BJ (cell line): ENCODE data around the gene NAA80. TPM values are rescaled to one million over a fixed set of nuclear protein-coding genes. Genes with fewer than 3 reads are reported as not detected.

Experiments
- CTCF ChIA-PET: fragments of 350-600 bp; formaldehyde crosslinking; extraction: SDS; loops from one replicate; lab custom pipeline; 2021; ENCODE audit warnings: antibody characterized with exemption, inconsistent platforms; lab: Yijun Ruan, JAX
- POLR2A ChIA-PET: fragments of 300-600 bp; sonication (Branson Sonifier 250); formaldehyde crosslinking; extraction: SDS; loops from one replicate; lab custom pipeline; 2021; ENCODE audit warnings: antibody characterized with exemption; lab: Charles Lee
- DNase-seq: peaks from one replicate; pipeline ENCODE4 v3.0.0-alpha.2; 2011; ENCODE audit warnings: low read depth
- H3K27me3 ChIP-seq: 2 replicates; pipeline ENCODE4 v1.6.0; 2011; ENCODE audit warnings: low read length; ENCODE audit not compliant: control insufficient read depth, insufficient read depth
- H3K36me3 ChIP-seq: 2 replicates; pipeline ENCODE4 v1.5.1; 2011; ENCODE audit warnings: low read length; ENCODE audit not compliant: control insufficient read depth, insufficient read depth
- H3K4me3 ChIP-seq: 2 replicates; pipeline ENCODE4 v1.5.1; 2011; ENCODE audit warnings: low read depth, mild to moderate bottlenecking, control low read depth, low read length
- CTCF ChIP-seq: IDR thresholded peaks from 2 replicates; pipeline ENCODE4 v1.5.1; 2011; ENCODE audit warnings: low read depth, mild to moderate bottlenecking, control low read depth, inconsistent platforms, low read length, moderate library complexity; ENCODE audit not compliant: insufficient read depth
- polyA plus RNA-seq: library from polyadenylated mRNA; depleted of rRNA; stranded (reverse); fragments of >200 nt; gene quantifications from 2 replicates; pipeline ENCODE4 v1.2.3, GENCODE V29; 2011

NAA80 gene
- polyA plus RNA-seq, 1 experiment = 5.8 TPM

- Histone ChIP-seq H3K4me3 (no peak overlapping the region), H3K36me3 (no peaks in the 10 kb centered on the region), H3K27me3 (no peaks in the 10 kb centered on the region)
- no peak for TF ChIP-seq CTCF
- ChIA-PET POLR2A (no interaction called here), CTCF (interaction anchor here (0.6 to 2.7 kb wide), 4 partner anchors 8 to 199 kb away, joined by 3 to 10 read pairs (median 4); partner anchors contain the start of genes CYB561D2 and NPRL2)
- no peak for DNase-seq
Measured at GRCh38 chr3:50342813-50343633, 43.8 kb upstream of the NAA80 start.

DNA sequence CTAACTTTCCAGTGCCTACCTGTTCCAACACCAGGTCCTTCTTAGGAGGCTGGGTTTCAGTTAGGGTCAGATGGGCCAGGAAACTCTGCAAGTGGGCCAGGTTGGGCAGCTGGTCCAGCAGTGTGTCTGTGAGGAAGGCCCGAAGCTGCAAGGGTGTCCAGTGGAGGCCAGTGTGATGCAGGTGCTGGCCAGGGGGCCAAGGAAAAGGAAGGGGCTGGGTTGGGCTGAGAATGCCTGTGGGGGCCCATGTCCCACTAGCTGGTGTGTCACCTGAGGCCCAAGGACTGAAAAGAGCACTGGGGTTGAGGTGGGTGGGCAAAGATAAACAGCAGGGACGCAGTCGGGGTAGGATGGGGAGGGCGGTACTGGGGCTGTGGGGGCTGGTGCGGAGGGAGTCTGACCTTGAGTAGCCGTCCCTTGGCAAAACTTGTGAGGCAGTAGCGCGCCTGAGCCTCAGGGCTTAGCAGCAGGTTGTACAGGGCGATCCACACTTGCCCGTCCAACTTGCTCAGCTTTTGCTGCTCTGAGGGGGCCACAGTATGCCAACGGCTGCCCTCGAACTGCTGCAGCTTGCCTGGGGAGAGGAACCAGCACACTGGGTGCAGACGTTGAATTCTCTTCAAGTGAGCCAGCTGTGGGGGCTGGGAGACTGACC is 42.9 kb upstream of the NAA80 start:
- Histone ChIP-seq H3K27me3 (no peaks in the 10 kb centered on the region), H3K36me3 (no peaks in the 10 kb centered on the region), H3K4me3 (no peak overlapping the region)
- POLR2A ChIA-PET = no interaction called here
- CTCF ChIA-PET = interaction anchor here (0.6 to 2.7 kb wide), 2 partner anchors 140 to 200 kb away, joined by 3 to 10 read pairs; no protein-coding TSS in a partner anchor
- DNase-seq = no peak
- no peak for TF ChIP-seq CTCF

DNA sequence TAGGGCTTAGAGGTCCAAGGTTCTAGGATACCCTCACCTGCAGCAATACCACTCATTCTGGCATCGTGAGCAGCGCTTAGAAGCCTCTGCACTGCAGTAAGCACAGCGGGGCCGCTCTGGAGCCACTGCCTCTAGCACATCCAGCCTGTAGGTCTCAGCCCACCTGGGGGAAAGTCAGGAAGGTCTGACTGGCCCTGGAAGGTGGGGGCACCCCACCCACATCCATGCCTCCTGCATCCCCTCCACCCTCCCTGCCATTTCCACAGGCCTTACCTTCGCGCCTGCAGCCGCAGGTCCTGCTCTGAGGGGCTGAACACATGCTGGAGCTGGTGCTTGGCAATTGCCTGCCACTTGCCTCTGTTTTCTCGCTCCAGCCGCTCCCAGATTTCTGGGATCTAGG is 42.3 kb upstream of the NAA80 start:
- H3K36me3 ChIP-seq = no peaks in the 10 kb centered on the region
- DNase-seq = no peak
- ChIA-PET CTCF (interaction anchor here (1.9 to 2.7 kb wide), 2 partner anchors 9 to 201 kb away, joined by 9 to 10 read pairs; partner anchors contain the start of genes CYB561D2 and NPRL2), POLR2A (no interaction called here)
- no peaks in the 10 kb centered on the region for H3K27me3 ChIP-seq
- TF ChIP-seq CTCF = no peak
- peak overlapping the region; percentile 60 for H3K4me3 ChIP-seq

DNA sequence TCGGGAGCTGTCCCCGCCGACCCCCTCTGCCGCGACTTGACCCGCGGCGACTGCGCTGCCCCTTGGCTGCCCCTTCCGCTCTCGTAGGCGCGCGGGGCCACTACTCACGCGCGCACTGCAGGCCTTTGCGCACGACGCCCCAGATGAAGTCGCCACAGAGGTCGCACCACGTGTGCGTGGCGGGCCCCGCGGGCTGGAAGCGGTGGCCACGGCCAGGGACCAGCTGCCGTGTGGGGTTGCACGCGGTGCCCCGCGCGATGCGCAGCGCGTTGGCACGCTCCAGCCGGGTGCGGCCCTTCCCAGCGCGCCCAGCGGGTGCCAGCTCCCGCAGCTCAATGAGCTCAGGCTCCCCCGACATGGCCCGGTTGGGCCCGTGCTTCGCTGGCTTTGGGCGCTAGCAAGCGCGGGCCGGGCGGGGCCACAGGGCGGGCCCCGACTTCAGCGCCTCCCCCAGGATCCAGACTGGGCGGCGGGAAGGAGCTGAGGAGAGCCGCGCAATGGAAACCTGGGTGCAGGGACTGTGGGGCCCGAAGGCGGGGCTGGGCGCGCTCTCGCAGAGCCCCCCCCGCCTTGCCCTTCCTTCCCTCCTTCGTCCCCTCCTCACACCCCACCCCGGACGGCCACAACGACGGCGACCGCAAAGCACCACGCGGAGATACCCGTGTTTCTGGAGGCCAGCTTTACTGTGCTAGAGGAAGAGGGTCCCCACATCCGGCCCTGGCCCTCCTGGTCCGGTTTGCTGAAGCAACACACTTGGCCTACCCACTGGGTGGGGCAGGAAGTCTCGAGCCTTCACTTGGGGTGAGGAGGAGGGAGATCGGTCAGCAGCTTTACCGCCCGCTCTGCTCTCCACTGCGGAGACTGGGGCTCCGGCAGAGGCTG is 41.5 kb upstream of the NAA80 start, which contains the start of gene RASSF1:
RASSF1 (minus strand) TSS at position 389 of the 882 bp plus-strand sequence; CDS start at position 358, 31 bp downstream.
- TF ChIP-seq CTCF = no peak
- DNase-seq = no peak
- Histone ChIP-seq H3K27me3 (no peaks in the 10 kb centered on the region), H3K4me3 (peak within 1 kb of the TSS; percentile 60), H3K36me3 (no peaks in the 10 kb centered on the region)
- CTCF ChIA-PET = interaction anchor here (0.5 to 2.7 kb wide), 5 partner anchors 10 to 985 kb away, joined by 3 to 10 read pairs (median 4); partner anchors contain the start of genes CYB561D2 and NPRL2
- POLR2A ChIA-PET = no interaction called here
